Keratinocyte (primary cell): Measurements from ENCODE around the gene SLC25A28.

Source experiments
- CTCF ChIP-seq, 3 experiments: IDR thresholded peaks in 1 of 3; conservative IDR thresholded peaks in 1 of 3; optimal IDR thresholded peaks in 1 of 3; 2 replicates in 2 of 3; 3 replicates in 1 of 3; pipeline versions ENCODE3 to v1.5.1; 2011; ENCODE audit warnings: low read length in 3 of 3, mild to moderate bottlenecking in 3 of 3, moderate library complexity in 2 of 3, control low read depth in 1 of 3, inconsistent platforms in 1 of 3; ENCODE audit not compliant: insufficient read depth in 2 of 3; ENCODE audit errors: extremely low read depth in 1 of 3
- EZH2 ChIP-seq: IDR thresholded peaks from one replicate; pipeline ENCODE4 v1.6.1; 2012; ENCODE audit warnings: inconsistent platforms, mild to moderate bottlenecking, low read length, moderate library complexity

GRCh38 chr10:99615426-99615825 is 4.8 kb downstream of the SLC25A28 start:
- TF ChIP-seq CTCF (optimal IDR thresholded peaks at IDR 0.05 in 1 of 3, IDR thresholded peaks at IDR 0.05 in 1 of 3, conservative IDR thresholded peaks at IDR 0.05 in 1 of 3; ENCODE audit: extremely low read depth in 1 of 3, insufficient read depth in 2 of 3, low read length in 3 of 3), result no peak
- TF ChIP-seq EZH2, result no peak
